ENCODE measurements around the gene TRIM74. TPM values are rescaled to one million over a fixed set of nuclear protein-coding genes. Genes with fewer than 3 reads are reported as not detected.

The TRIM74 gene
- total and polyA plus RNA-seq, 2 of the 8 experiments (the other 6 are each of a cell fraction or from before 2014, with no cell fraction given) = 0.52 TPM; not detected in 1

- Histone ChIP-seq H3K23ac (ENCODE audit: insufficient read length) (no peak overlapping the region), H4K5ac (ENCODE audit: insufficient read length, low read depth, low read length) (no peak overlapping the region), H3K14ac (ENCODE audit: insufficient read length) (no peak overlapping the region), H3K56ac (replicated peaks; ENCODE audit: insufficient read length, low read depth, low read length) (no peak overlapping the region), H2BK20ac (ENCODE audit: low read length) (no peak overlapping the region), H3K27me3 (replicated peaks in 1 of 4; ENCODE audit: control insufficient read depth in 3 of 4, extremely low read depth in 1 of 4, insufficient read depth in 3 of 4, low read length in 3 of 4) (no peaks in the 10 kb centered on the region), H3K27ac (ENCODE audit: low read depth, low read length) (peak overlapping the region; percentile 33; the same call in 1 of the 2 replicates), H2BK12ac (ENCODE audit: low read depth, low read length) (no peak overlapping the region), H2BK15ac (ENCODE audit: low read length) (no peak overlapping the region), H3K9ac (replicated peaks in 1 of 4; ENCODE audit: extremely low read depth in 1 of 4, low read depth in 3 of 4, low read length in 3 of 4) (peak overlapping the region; percentile 84 to 98 (median 96)), H3K79me2 (ENCODE audit: control insufficient read depth in 1 of 2, insufficient read depth in 2 of 2, low read length in 2 of 2) (peaks cover 0 to 24% of the 10 kb centered on the region in 2 experiments; a peak in 3 of 4 replicates), H2BK5ac (ENCODE audit: low read depth, low read length) (no peak overlapping the region; the same call in 1 of the 2 replicates), H2AK5ac (ENCODE audit: low read depth, low read length) (no peak overlapping the region), H2AFZ (ENCODE audit: low read length) (no peak overlapping the region), H3K9me3 (ENCODE audit: insufficient read depth in 2 of 2, low read depth in 1 of 2, low read length in 1 of 2) (no peaks in the 10 kb centered on the region), H2BK120ac (replicated peaks; ENCODE audit: low read depth, low read length) (no peak overlapping the region), H3K4me3 (ENCODE audit: extremely low read depth in 1 of 4, insufficient read depth in 2 of 4, low read depth in 3 of 4, low read length in 4 of 4) (peak overlapping the region; percentile 79 to 96 (median 92)), H3K4me2 (ENCODE audit: insufficient read depth in 1 of 2, low read depth in 2 of 2, low read length in 2 of 2) (peak overlapping the region; percentile 79 to 98), H3K23me2 (ENCODE audit: low read depth, low read length) (peaks cover 5% of the 10 kb centered on the region; the same call in 1 of the 2 replicates), H4K20me1 (replicated peaks in 1 of 2; ENCODE audit: control insufficient read depth in 1 of 2, insufficient read depth in 2 of 2, low read length in 2 of 2) (peaks cover 0 to 2% of the 10 kb centered on the region in 2 experiments), H3K36me3 (ENCODE audit: control insufficient read depth in 2 of 4, insufficient read depth in 4 of 4, low read length in 3 of 4) (peaks cover 6 to 35% (median 20%) of the 10 kb centered on the region in 4 experiments; a peak in 7 of 8 replicates), H3K18ac (ENCODE audit: extremely low read depth, low read length) (peak overlapping the region; percentile 66; the same call in 1 of the 2 replicates), H4K91ac (replicated peaks; ENCODE audit: insufficient read length, low read length) (no peak overlapping the region), H3K4me1 (replicated peaks in 1 of 4; ENCODE audit: control insufficient read depth in 3 of 4, insufficient read depth in 4 of 4, low read length in 3 of 4) (peaks cover 0 to 6% (median 4%) of the 10 kb centered on the region in 4 experiments; a peak in 3 of 7 replicates), H3K4ac (replicated peaks; ENCODE audit: insufficient read length, low read depth, low read length) (no peak overlapping the region), H4K8ac (ENCODE audit: extremely low read depth, insufficient read depth, low read length) (peak overlapping the region; percentile 91; the same call in 1 of the 2 replicates), H3K79me1 (ENCODE audit: low read depth, low read length) (peaks cover 7% of the 10 kb centered on the region)
- CTCF ChIA-PET (ENCODE audit: partially characterized antibody) = interaction anchor here (2.7 kb wide), 1 partner anchor 10 kb away, joined by 14 read pairs; no protein-coding TSS in a partner anchor
- POLR2A ChIA-PET (ENCODE audit: partially characterized antibody) = no interaction called here
- FAIRE-seq = no peak
- no peak for DNase-seq (ENCODE audit: low read depth in 1 of 2, low spot score in 2 of 2)
- WGBS, 2 experiments (ENCODE audit: extremely low coverage in 1 of 2, insufficient coverage in 1 of 2, insufficient read length in 1 of 2, insufficient replicate concordance in 2 of 2, low coverage in 1 of 2, low lambda C conversion rate in 2 of 2, missing lambda C conversion rate in 1 of 2) = 16% methylated on average over 8 of the region's 35 CpGs; no CpG with 5 or more reads in 1 of the 2 experiments
- TF ChIP-seq ZNF274 (IDR thresholded peaks at IDR 0.05; ENCODE audit: borderline replicate concordance, extremely low read depth, low read length) (no peak), SIN3A (conservative IDR thresholded peaks at IDR 0.05 in 1 of 2, IDR thresholded peaks at IDR 0.05 in 1 of 2; ENCODE audit: low read depth in 1 of 2, low read length in 2 of 2) (0 out of 4 replicates have a peak, but pooled peaks of 1 of the 2 experiments have one; percentile 29)
These were observed 43.6 kb downstream of the TRIM74 start for GRCh38 chr7:72925546-72926120.
